ENCODE results near the gene TSPAN5.
"Not testable (repeated sequence)": the region's sequence is repeated elsewhere in the genome, so short reads cannot be mapped to it uniquely, and the experiment has no call there.

The TSPAN5 gene

DNA sequence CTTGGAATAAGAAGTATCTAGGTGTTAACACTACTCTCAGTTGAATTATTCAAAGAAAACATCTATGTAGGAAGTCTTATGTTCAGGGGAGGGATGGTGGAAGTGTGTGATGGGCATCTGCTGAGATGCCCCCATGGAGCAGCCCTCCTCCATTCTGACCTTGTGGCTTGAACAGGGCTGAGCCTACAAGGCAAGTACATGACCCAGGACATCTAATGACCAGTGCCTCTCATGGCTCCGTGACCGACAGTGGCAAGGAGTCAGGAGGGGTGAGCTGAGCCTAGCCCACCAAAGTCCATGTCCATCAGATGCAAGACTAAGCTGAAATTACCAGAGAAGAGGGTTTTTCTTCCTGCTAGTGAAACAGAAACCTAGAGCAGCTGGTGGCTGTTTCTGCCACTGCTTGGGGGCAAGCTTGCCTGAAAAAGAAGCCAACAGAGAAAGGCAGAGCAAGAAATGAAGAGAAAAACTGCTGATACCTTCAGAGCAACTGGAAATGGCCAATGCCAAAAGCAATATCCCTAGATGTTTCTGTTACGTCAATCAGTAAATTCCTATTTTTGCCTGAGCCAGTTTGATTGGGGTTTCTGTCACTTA is 113.5 kb downstream of the TSPAN5 start:
- H3K4me3 ChIP-seq (ENCODE audit: low read depth, low read length) = no peak overlapping the region
- TF ChIP-seq, protein P1, sequence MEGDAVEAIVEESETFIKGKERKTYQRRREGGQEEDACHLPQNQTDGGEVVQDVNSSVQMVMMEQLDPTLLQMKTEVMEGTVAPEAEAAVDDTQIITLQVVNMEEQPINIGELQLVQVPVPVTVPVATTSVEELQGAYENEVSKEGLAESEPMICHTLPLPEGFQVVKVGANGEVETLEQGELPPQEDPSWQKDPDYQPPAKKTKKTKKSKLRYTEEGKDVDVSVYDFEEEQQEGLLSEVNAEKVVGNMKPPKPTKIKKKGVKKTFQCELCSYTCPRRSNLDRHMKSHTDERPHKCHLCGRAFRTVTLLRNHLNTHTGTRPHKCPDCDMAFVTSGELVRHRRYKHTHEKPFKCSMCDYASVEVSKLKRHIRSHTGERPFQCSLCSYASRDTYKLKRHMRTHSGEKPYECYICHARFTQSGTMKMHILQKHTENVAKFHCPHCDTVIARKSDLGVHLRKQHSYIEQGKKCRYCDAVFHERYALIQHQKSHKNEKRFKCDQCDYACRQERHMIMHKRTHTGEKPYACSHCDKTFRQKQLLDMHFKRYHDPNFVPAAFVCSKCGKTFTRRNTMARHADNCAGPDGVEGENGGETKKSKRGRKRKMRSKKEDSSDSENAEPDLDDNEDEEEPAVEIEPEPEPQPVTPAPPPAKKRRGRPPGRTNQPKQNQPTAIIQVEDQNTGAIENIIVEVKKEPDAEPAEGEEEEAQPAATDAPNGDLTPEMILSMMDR (IDR thresholded peaks at IDR 0.05; ENCODE audit: borderline replicate concordance, insufficient read depth, low read depth, low read length) = no peak

DNA sequence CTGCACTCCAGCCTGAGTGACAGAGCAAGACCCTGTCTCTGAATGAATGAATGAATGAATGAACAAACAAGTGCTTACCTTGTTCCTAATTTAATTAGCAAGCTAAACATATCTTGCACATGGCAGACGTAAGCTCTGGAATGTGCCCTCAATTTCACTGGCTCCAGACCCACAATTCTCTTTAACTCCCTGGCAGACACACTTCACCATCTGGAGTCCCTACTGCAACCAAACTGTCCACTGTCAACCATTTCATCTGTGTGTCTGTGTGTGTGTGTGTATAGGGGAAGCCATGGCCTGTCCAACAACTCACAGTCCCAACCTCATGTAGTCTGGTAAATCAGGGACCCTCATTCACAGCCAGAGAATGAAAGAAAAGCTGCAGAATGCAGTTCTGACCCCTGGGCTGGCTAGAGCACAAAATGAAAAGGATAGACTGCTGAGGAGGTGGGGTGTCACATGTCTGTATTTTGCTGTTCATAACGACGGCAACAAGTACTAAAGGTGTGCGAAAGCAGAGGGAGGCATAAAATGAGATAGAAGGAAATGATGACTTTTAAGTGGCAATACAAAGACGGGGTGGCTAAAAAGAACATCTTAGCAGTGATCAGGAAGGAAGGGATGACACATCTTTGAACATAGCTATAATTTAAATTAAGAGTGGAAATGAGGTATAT is 114.1 kb downstream of the TSPAN5 start:
- TF ChIP-seq, protein P1 (IDR thresholded peaks at IDR 0.05; ENCODE audit: borderline replicate concordance, insufficient read depth, low read depth, low read length) = no peak
- H3K4me3 ChIP-seq (ENCODE audit: low read depth, low read length) = no peak overlapping the region

DNA sequence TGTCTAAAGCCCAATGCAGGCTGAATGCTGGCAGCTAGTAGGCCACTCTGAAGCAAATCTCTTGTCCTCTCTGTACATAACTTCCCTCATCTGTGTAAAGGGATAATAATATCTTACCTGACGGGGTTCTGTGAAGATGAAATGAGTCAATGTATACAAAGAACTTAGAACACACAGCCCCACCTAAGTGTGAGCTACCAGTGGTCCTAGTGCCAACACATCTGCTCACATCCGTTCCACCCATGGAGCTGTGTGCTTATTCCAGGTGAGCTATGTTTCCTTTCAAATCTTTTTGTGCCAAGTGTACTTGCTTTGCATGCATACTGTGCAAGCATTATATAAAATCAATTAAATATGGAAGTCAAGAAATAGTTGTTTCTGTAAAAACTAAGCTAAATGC is 116.4 kb downstream of the TSPAN5 start:
- H3K4me3 ChIP-seq (ENCODE audit: low read depth, low read length) = no peak overlapping the region
- TF ChIP-seq, protein P1 (IDR thresholded peaks at IDR 0.05; ENCODE audit: borderline replicate concordance, insufficient read depth, low read depth, low read length) = no peak

DNA sequence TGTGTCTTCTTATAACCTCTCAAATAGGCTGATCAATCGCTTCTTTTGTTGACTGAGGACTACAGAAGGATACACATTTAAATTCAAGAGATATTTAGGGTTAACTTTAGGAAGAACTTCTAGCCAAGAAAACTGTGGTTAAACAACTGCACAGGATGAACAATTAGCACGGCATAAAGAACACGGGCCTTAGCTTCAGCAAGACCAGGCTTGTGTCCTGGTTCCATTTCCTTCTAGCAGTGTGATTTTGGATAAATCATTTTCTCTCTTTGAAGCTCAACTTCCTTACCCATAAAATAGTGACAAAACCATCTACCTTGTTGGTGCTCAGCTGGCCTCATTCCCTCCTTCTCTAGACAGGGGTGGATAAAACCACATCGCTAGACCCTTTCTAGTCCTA is 117.6 kb downstream of the TSPAN5 start:
- H3K4me3 ChIP-seq (ENCODE audit: low read depth, low read length) = no peak overlapping the region
- TF ChIP-seq, protein P1 (IDR thresholded peaks at IDR 0.05; ENCODE audit: borderline replicate concordance, insufficient read depth, low read depth, low read length) = no peak

DNA sequence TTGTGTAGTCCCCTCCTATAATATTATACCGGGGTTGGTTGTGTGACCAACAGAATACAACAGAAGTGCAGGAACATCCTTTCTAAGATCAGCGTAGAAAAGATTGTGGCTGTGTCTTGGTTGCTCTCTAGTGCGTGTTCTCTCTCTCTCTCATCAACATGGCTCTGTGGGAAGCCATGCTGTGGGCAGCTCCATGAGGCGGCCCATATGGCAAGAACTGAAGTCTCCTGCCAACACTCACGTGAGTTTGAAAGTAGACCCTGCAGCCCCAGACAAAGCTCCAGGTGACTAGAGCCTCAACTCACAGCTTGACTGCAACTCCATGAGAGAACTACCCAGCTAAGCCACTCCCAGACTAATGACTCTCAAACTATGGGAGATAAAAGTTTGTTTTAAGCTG is 118.7 kb downstream of the TSPAN5 start:
- no peak overlapping the region for H3K4me3 ChIP-seq (ENCODE audit: low read depth, low read length)
- TF ChIP-seq, protein P1 (IDR thresholded peaks at IDR 0.05; ENCODE audit: borderline replicate concordance, insufficient read depth, low read depth, low read length) = no peak

DNA sequence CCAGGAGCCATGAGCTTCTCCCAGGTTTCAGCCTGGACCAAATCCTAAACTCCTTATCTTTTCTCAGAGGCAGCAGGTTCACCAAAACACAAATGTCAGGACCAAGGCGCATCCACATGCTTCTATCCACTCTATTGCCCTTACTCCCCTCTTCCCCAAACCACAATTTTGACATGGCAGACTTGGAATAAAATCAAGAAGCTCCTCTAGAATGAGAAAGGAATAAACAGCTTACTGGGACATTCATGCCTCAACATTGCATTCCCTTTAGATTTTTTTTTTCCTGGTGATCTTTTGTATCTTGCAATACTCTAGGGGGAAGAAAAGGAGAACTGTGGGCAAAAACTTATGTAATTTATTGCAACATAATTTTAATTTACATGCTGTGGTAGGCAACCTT is 119.1 kb downstream of the TSPAN5 start:
- no peak overlapping the region for H3K4me3 ChIP-seq (ENCODE audit: low read depth, low read length)
- TF ChIP-seq, protein P1 (IDR thresholded peaks at IDR 0.05; ENCODE audit: borderline replicate concordance, insufficient read depth, low read depth, low read length) = no peak

DNA sequence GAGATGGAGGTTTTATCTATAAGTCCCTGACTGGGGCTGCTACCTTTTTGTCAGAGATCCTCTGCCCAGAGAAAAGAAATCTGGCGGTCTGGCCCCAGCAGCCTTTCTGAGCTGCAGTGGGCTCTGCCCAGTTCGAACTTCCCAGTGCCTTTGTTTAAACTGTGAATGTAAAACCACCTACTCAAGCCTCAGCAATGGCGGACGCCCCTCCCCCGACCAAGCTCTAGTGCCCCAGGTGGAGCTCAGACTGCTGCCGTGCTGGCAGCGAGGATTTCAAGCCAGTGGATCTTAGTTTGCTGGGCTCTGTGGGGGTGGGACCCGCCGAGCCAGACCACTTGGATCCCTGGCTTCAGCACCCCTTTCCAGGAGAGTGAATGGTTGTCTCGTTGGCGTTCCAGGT is 121.8 kb downstream of the TSPAN5 start:
- TF ChIP-seq, protein P1 (IDR thresholded peaks at IDR 0.05; ENCODE audit: borderline replicate concordance, insufficient read depth, low read depth, low read length) = no peak
- H3K4me3 ChIP-seq (ENCODE audit: low read depth, low read length) = no peak overlapping the region

DNA sequence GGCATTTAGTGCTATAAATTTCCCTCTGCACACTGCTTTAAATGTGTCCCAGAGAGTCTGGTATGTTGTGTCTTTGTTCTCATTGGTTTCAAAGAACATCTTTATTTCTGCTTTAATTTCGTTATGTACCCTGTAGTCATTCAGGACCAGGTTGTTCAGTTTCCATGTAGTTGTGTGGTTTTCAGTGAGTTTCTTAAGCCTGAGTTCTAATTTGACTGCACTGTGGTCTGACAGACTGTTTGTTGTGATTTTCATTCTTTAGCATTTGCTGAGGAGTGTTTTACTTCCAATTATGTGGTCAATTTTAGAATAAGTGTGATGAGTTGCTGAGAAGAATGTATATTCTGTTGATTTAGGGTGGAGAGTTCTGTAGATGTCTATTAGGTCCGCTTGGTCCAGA is 124.3 kb downstream of the TSPAN5 start:
- not testable (repeated sequence) for H3K4me3 ChIP-seq (ENCODE audit: low read depth, low read length)

All from GM12875 (cell line).